GM21381 (cell line): ENCODE data around the gene UNC13C.
"Not testable (repeated sequence)": the region's sequence is repeated elsewhere in the genome, so short reads cannot be mapped to it uniquely, and the experiment has no call there.

Source experiments
- ATAC-seq: cut with Tn5 transposase; IDR thresholded peaks from one replicate; pipeline ENCODE4 v1.9.1; 2021; ENCODE audit warnings: mild to moderate bottlenecking, moderate library complexity; ENCODE audit not compliant: unreplicated experiment

UNC13C gene

GRCh38 chr15:54410481-54410880 is 432.2 kb downstream of the UNC13C start:
- ATAC-seq: no peak

DNA sequence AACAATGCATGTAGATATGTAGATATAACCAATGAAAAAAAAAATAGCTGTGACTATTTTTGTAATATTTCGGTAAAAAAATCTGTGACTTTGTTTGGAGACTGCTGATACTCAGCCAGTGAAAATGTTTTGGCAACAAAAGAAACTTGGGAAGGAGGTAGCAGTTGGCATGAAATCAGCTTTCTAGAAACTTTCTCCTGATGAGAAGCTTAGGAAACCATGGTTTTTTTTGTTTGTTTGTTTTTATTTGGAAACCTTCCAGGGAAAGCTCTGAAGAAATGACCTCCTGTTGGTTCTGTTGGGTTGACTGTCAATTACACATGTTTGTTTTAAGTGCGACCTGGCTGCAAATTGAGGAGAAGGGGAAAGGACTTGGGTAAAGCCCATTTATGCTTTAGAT is 445.9 kb downstream of the UNC13C start:
- ATAC-seq: no peak

GRCh38 chr15:54428596-54428995 is 450.4 kb downstream of the UNC13C start:
- ATAC-seq: no peak

DNA sequence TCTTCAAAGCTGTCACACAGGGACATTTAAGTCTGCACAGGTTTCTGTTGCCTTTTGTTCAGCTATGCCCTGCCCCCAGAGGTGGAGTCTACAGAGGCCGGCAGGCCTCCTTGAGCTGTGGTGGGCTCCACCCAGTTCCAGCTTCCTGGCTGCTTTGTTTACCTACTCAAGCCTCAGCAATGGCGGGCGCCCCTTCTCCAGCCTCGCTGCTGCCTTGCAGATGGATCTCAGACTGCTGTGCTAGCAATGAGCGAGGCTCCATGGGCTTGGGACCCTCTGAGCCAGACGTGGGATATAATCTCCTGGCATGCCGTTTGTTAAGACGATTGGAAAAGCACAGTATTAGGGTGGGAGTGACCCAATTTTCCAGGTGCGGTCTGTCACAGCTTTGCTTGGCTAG is 472.0 kb downstream of the UNC13C start:
- not testable (repeated sequence) for ATAC-seq

DNA sequence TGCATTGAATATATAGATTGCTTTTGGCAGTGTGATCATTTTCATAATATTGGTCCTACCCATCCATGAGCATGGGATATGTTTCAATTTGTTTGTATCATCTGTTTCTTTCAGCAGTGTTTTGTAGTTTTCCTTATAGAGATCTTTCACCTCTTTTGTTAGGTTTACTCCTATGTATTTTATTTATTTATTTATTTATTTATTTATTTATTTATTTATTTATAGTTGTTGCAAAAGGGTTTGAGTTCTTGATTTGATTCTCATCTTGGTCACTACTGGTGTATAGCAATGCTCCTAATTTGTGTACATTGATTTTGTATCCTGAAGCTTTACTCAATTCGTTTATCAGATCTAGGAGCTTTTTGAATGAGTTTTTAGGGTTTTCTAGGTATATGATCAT is 478.2 kb downstream of the UNC13C start:
- ATAC-seq: no peak

GRCh38 chr15:54462511-54462913 is 484.3 kb downstream of the UNC13C start:
- no peak for ATAC-seq

GRCh38 chr15:54481819-54482218 is 503.6 kb downstream of the UNC13C start:
- ATAC-seq: no peak

GRCh38 chr15:54482251-54482650 is 504.0 kb downstream of the UNC13C start:
- ATAC-seq: no peak

DNA sequence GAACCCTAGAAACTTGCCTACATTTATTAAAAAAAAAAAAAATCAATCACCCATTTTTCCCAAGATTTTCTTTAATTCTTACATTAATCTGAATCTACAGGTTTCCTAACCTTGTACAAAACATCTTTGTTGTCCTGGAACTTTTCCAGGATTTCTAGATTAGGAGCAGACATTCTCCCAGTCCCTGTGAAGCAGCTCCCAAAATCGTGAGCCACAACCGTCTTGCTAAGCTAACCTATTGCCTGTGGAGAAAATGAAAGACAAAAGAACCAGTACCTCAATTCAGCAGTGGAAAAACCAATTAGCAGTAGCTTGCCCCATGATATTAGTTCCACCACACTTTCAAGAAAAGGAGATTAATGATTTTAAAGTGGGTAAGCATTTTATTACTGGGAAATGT is 522.1 kb downstream of the UNC13C start:
- no peak for ATAC-seq

GRCh38 chr15:54502416-54503075 is 524.3 kb downstream of the UNC13C start:
- ATAC-seq: no peak

- ATAC-seq: no peak
Observed at GRCh38 chr15:54504695-54505094, 526.5 kb downstream of the UNC13C start.

DNA sequence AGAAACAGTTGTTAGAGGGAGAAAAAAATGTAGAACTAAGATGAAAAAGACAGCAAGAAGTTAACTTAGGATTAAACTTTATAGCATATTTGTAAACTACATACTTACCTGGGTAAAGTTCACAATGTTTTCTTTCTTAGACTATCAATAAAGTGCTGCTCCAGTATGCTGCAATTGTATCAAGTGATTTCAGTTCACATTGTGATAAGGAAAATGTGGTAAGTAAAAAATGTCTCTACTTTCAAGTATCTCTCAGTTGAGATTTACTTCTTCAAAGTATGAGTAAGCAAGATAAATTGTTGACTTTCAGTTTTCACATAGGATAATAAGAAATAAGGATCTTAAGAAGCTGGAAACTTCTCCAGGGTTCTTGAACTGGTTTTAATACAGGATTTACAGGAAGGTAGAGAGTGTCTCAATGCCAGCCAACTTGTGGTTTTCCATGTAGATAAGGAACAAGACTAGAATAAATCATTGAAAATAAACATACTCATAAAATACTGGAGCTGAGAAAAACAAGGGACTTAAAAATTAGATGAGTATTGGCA is 528.8 kb downstream of the UNC13C start:
- no peak for ATAC-seq

DNA sequence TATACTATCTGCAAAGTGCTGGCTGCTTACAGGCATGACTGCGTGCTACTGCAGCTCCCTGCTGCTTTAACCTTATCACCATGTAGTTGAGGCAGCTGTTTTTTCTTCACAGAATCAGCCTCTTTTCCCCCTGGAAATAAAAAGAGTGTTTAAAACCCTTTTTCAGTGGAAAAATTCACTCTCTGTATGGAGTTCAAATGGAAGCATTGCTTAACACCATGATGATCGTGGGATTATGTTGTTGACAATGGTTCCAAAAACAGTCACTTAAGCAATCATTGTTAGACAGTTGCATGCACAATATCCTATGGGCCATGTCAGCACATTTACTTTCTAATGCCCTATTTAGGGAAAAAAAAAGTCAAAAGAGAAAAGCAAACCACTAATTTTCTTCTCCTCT is 536.4 kb downstream of the UNC13C start:
- no peak for ATAC-seq

GRCh38 chr15:54515664-54516582 is 537.7 kb downstream of the UNC13C start:
- ATAC-seq: no peak

DNA sequence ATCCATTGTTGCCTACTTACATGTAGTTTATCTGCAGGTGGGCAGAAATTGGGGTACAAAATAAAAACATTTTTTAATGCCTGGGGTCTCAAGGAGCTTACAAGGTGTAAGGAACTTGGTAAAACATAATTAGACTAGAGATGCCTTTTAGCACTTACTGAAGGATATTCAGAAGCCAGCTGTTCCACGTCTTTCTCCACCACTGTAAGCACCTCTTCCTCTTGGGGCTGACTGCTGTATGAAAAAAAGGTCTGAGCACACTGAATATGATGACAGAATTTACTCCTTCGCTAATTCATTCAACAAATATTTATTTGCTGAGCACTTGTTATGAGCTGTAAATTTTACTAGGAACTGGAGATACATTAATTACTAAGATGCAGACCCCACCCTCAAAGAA is 539.1 kb downstream of the UNC13C start:
- ATAC-seq: no peak

GRCh38 chr15:54518156-54518882 is 540.1 kb downstream of the UNC13C start:
- no peak for ATAC-seq

- ATAC-seq: no peak
Observed at GRCh38 chr15:54519577-54519976, 541.3 kb downstream of the UNC13C start.

DNA sequence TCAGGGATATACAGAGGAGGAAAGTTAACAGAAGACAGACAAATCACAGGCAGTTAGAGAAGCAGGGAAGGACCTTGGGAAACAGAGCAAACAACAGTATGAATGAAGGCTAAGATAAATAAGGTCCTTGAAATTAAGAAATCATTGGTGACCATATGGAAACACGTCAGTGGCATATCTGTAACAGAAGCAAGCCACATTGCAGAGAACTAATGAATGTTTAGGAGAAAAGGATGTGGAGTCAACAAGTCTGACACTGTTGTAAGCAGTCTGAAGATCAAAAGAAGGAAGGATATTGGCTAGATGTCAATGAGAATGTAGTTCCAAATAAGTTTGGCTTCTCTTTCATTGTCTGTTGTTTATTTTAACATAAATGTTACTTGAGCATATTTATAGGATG is 542.4 kb downstream of the UNC13C start:
- ATAC-seq: no peak

GRCh38 chr15:54521206-54521605 is 543.0 kb downstream of the UNC13C start:
- no peak for ATAC-seq

DNA sequence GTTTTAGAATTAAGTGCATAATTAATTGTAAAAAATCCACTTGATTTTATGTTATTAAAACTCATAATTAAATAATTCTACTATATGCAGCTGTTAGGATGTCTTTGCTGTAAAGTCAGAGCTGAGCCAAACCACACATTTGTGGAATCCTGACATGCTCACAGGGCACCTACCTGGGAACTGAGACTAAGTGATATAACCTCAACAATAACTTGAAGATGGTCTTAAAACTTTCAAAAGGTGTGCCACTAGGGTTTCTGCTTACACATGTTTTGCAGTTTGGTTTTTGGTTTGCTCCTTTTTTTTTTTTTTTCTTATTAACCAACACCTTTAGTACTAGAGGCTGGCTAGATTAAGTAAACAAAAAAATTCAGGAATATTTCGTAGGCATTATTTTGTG is 549.8 kb downstream of the UNC13C start:
- no peak for ATAC-seq

- ATAC-seq: no peak
Observed at GRCh38 chr15:54540721-54541120, 562.5 kb downstream of the UNC13C start.
